Measurements from ENCODE around the gene MROH2A. TPM values are rescaled to one million over a fixed set of nuclear protein-coding genes. Genes with fewer than 3 reads are reported as not detected.

The MROH2A gene
- total RNA-seq, 1 donor from 2014 or later: not detected

- Histone ChIP-seq H3K9me3 (replicated peaks) (peaks cover 8% of the 10 kb centered on the region), H3K4me1 (no peaks in the 10 kb centered on the region), H3K27ac (replicated peaks) (no peak overlapping the region), H3K4me3 (no peak overlapping the region), H3K27me3 (ENCODE audit: low read depth) (peaks cover 30% of the 10 kb centered on the region), H3K36me3 (no peaks in the 10 kb centered on the region)
- intact Hi-C loops (cut with micrococcal nuclease): no loop called here
- DNase-seq: no peak
- TF ChIP-seq CTCF (IDR thresholded peaks at IDR 0.05; ENCODE audit: borderline replicate concordance): no peak
These were observed 42.0 kb downstream of the MROH2A start for GRCh38 chr2:233819884-233820773.

DNA sequence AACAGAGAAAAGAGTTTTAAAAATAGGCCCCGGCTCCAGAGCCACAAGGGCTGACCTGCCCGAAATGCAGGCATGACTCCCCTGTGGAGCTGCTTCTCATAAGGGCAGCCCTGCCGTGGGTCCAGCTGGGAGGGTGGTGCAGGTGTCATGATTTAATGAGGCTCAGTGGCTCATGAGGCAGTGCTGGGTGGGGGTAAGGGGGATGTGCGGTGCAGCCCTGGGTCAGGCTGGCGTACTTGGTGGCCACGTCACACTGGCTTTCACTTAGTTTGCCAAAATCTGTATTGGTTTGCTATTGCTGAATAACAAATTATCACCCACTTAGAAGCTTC, 42.6 kb downstream of the MROH2A start:
- intact Hi-C loops (cut with micrococcal nuclease): no loop called here
- H3K9me3 ChIP-seq (replicated peaks): peaks cover 8% of the 10 kb centered on the region
- peaks cover 30% of the 10 kb centered on the region for H3K27me3 ChIP-seq (ENCODE audit: low read depth)
- TF ChIP-seq CTCF (IDR thresholded peaks at IDR 0.05; ENCODE audit: borderline replicate concordance): no peak
- H3K27ac ChIP-seq (replicated peaks): no peak overlapping the region
- H3K4me1 ChIP-seq: no peaks in the 10 kb centered on the region
- no peak for DNase-seq
- H3K4me3 ChIP-seq: no peak overlapping the region
- H3K36me3 ChIP-seq: no peaks in the 10 kb centered on the region

GRCh38 chr2:233821196-233821595, 43.1 kb downstream of the MROH2A start:
- intact Hi-C loops (cut with micrococcal nuclease): no loop called here

GRCh38 chr2:233821709-233822100, 43.6 kb downstream of the MROH2A start:
- DNase-seq: no peak
- Histone ChIP-seq H3K4me1 (no peaks in the 10 kb centered on the region), H3K36me3 (no peaks in the 10 kb centered on the region), H3K27me3 (ENCODE audit: low read depth) (peaks cover 30% of the 10 kb centered on the region), H3K4me3 (no peak overlapping the region), H3K9me3 (replicated peaks) (peaks cover 7% of the 10 kb centered on the region), H3K27ac (replicated peaks) (no peak overlapping the region)
- intact Hi-C loops (cut with micrococcal nuclease): no loop called here
- no peak for TF ChIP-seq CTCF (IDR thresholded peaks at IDR 0.05; ENCODE audit: borderline replicate concordance)

More at GRCh38 chr2:233821196-233821595, 43.1 kb downstream of the MROH2A start:
- no peaks in the 10 kb centered on the region for H3K4me1 ChIP-seq
- no peaks in the 10 kb centered on the region for H3K36me3 ChIP-seq
- H3K9me3 ChIP-seq (replicated peaks): peaks cover 5% of the 10 kb centered on the region
- H3K27me3 ChIP-seq (ENCODE audit: low read depth): peaks cover 30% of the 10 kb centered on the region
- no peak overlapping the region for H3K27ac ChIP-seq (replicated peaks)
- H3K4me3 ChIP-seq: no peak overlapping the region
- DNase-seq: no peak
- no peak for TF ChIP-seq CTCF (IDR thresholded peaks at IDR 0.05; ENCODE audit: borderline replicate concordance)

DNA sequence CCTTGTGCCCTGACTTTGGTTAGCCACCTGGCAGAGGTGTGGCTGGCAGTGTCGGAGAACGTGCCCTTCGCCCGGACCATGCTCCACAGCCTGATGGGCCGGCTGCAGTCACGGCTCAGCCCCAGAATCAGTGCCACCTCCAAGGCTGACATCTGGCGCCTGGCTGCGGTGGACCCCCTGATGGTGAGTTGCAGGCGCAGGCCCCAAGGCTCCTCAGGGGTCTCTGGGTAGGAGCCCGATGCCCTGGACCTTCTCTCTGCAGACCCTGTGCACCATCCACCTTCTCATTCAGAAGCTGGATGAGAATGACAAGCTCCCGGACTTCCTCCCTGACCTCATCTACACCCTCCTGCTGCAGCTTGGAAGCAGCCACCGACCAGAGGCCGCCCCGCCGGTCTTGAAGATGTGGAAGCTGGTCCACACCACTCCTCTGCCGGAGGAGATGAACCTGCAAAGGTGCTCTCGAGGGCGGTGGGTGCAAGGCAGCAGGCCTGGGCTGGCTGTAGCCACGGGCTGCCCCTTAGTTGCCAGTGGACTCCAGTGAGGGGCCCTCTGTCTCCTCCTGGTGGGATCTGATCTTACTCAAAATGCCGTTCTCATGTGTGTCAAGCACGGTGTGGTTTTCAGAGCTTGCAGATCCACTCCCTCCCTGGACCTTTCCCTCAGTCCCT, 44.1 kb downstream of the MROH2A start:
- Histone ChIP-seq H3K4me3 (no peak overlapping the region), H3K27ac (replicated peaks) (no peak overlapping the region), H3K9me3 (replicated peaks) (peaks cover 8% of the 10 kb centered on the region), H3K4me1 (no peaks in the 10 kb centered on the region), H3K36me3 (no peaks in the 10 kb centered on the region), H3K27me3 (ENCODE audit: low read depth) (peaks cover 30% of the 10 kb centered on the region)
- TF ChIP-seq CTCF (IDR thresholded peaks at IDR 0.05; ENCODE audit: borderline replicate concordance): no peak
- intact Hi-C loops (cut with micrococcal nuclease): no loop called here
- no peak for DNase-seq

Data from left ventricle myocardium inferior (tissue), 1 donor.